IMR-90 (cell line): ENCODE data around the gene GSTT4. TPM values are rescaled to one million over a fixed set of nuclear protein-coding genes. Genes with fewer than 3 reads are reported as not detected.

Source experiments
- ATAC-seq: fragments of 200-7000 bp; cut with Tn5 transposase; 2 replicates; pipeline ENCODE4 v1.9.1; 2020; ENCODE audit warnings: low read depth, mild to moderate bottlenecking, moderate library complexity
- BruUV-seq: library from RNA; stranded (reverse); fragments of 400-500 nt; replicated peaks from 2 replicates; lab custom pipeline; 2021; lab: Mats Ljungman, UMichigan
- CTCF ChIA-PET: fragments of 300-600 bp; formaldehyde crosslinking; extraction: SDS; loops from one replicate; lab custom pipeline; 2021; ENCODE audit warnings: antibody characterized with exemption; lab: Yijun Ruan, JAX
- POLR2A ChIA-PET: fragments of 300-600 bp; sonication (Branson Sonifier 250); formaldehyde crosslinking; loops from one replicate; lab custom pipeline; 2022; ENCODE audit warnings: antibody characterized with exemption; ENCODE audit not compliant: unreplicated experiment; lab: Charles Lee
- DNase-seq: peaks from one replicate; pipeline ENCODE4 v3.0.0; 2013
- H2AFZ ChIP-seq: replicated peaks from 2 replicates; pipeline ENCODE3; 2013; ENCODE audit warnings: low read length, mild to moderate bottlenecking; ENCODE audit not compliant: poor library complexity
- H2AK5ac ChIP-seq: 2 replicates; pipeline ENCODE4 v1.6.1; 2013; ENCODE audit warnings: low read depth, low read length, inconsistent platforms
- H2AK9ac ChIP-seq: replicated peaks from 2 replicates; pipeline ENCODE3; 2013; ENCODE audit warnings: mild to moderate bottlenecking, low read depth, low read length, moderate library complexity; ENCODE audit not compliant: poor library complexity
- H2BK120ac ChIP-seq: 2 replicates; pipeline ENCODE4 v1.6.1; 2013; ENCODE audit warnings: low read depth, low read length, inconsistent platforms
- H2BK15ac ChIP-seq: 3 replicates; pipeline ENCODE4 v1.6.1; 2013; ENCODE audit warnings: low read depth, low read length, inconsistent platforms
- H2BK20ac ChIP-seq: 2 replicates; pipeline ENCODE4 v1.6.1; 2013; ENCODE audit warnings: low read depth, mild to moderate bottlenecking, inconsistent platforms, low read length, moderate library complexity
- H2BK5ac ChIP-seq: 2 replicates; pipeline ENCODE4 v1.6.1; 2013; ENCODE audit warnings: mild to moderate bottlenecking, low read depth, low read length, inconsistent platforms; ENCODE audit not compliant: poor library complexity, severe bottlenecking
- H3K14ac ChIP-seq: replicated peaks from 2 replicates; pipeline ENCODE4 v1.6.1; 2013; ENCODE audit warnings: low read depth, low read length, inconsistent platforms
- H3K18ac ChIP-seq: 2 replicates; pipeline ENCODE4 v1.6.1; 2013; ENCODE audit warnings: low read depth, low read length, control low read depth
- H3K23ac ChIP-seq: 2 replicates; pipeline ENCODE4 v1.6.1; 2013; ENCODE audit warnings: low read depth, low read length, inconsistent platforms
- H3K27ac ChIP-seq: 2 replicates; pipeline ENCODE4 v1.5.1; 2013; ENCODE audit warnings: mild to moderate bottlenecking, control low read depth, low read length; ENCODE audit not compliant: insufficient read depth
- H3K27me3 ChIP-seq: 2 replicates; pipeline ENCODE4 v1.6.1; 2013; ENCODE audit warnings: low read length; ENCODE audit not compliant: control insufficient read depth, insufficient read depth
- H3K36me3 ChIP-seq: 2 replicates; pipeline ENCODE4 v1.6.1; 2013; ENCODE audit warnings: low read length, mixed read lengths; ENCODE audit not compliant: control insufficient read depth, insufficient read depth
- H3K4ac ChIP-seq: 2 replicates; pipeline ENCODE4 v1.6.1; 2013; ENCODE audit warnings: low read depth, low read length, inconsistent platforms
- H3K4me1 ChIP-seq: 2 replicates; pipeline ENCODE4 v1.6.1; 2013; ENCODE audit warnings: low read length, mixed read lengths; ENCODE audit not compliant: control insufficient read depth, insufficient read depth
- H3K4me2 ChIP-seq: 2 replicates; pipeline ENCODE4 v1.6.1; 2013; ENCODE audit warnings: low read depth, mild to moderate bottlenecking, control low read depth, low read length, moderate library complexity
- H3K4me3 ChIP-seq: 2 replicates; pipeline ENCODE4 v1.5.1; 2013; ENCODE audit warnings: low read depth, mild to moderate bottlenecking, control low read depth, low read length, moderate library complexity; ENCODE audit not compliant: insufficient read depth
- H3K56ac ChIP-seq: 2 replicates; pipeline ENCODE4 v1.6.1; 2013; ENCODE audit warnings: low read length, inconsistent platforms; ENCODE audit not compliant: insufficient read depth; ENCODE audit errors: extremely low read depth
- H3K79me1 ChIP-seq, 2 experiments: 2 replicates each; pipeline ENCODE4 v1.6.1; 2013; ENCODE audit warnings: low read length in 2 of 2, inconsistent platforms in 1 of 2, low read depth in 1 of 2
- H3K9ac ChIP-seq: 2 replicates; pipeline ENCODE4 v1.6.1; 2013; ENCODE audit warnings: low read depth, low read length, control low read depth
- H3K9me1 ChIP-seq: 2 replicates; pipeline ENCODE4 v1.6.1; 2013; ENCODE audit warnings: low read length, inconsistent platforms; ENCODE audit not compliant: insufficient read depth
- H3K9me3 ChIP-seq: 2 replicates; pipeline ENCODE4 v1.6.1; 2013; ENCODE audit warnings: low read length; ENCODE audit not compliant: control insufficient read depth, insufficient read depth
- H4K20me1 ChIP-seq: 2 replicates; pipeline ENCODE4 v1.6.1; 2013; ENCODE audit warnings: low read length, inconsistent platforms; ENCODE audit not compliant: insufficient read depth
- H4K5ac ChIP-seq: 2 replicates; pipeline ENCODE4 v1.6.1; 2013; ENCODE audit warnings: mild to moderate bottlenecking, low read depth, low read length, control low read depth
- H4K8ac ChIP-seq, 2 experiments: 2 replicates each; pipeline ENCODE4 v1.6.1; 2013; ENCODE audit warnings: low read depth in 2 of 2, low read length in 2 of 2, control low read depth in 1 of 2, inconsistent platforms in 1 of 2
- H4K91ac ChIP-seq: 2 replicates; pipeline ENCODE4 v1.6.1; 2013; ENCODE audit warnings: low read depth, low read length, inconsistent platforms; ENCODE audit not compliant: insufficient read depth
- CHD1 ChIP-seq: IDR thresholded peaks from 2 replicates; pipeline ENCODE4 v1.6.1; 2012; ENCODE audit warnings: low read depth, low read length, improper control_type of control experiment
- NFE2L2 ChIP-seq: fragments of 150-350 bp; IDR thresholded peaks from 2 replicates; pipeline ENCODE4 v1.6.1; 2016; ENCODE audit warnings: low read depth, mild to moderate bottlenecking, low read length
- RAD21 ChIP-seq: IDR thresholded peaks from 2 replicates; pipeline ENCODE4 v1.6.1; 2012; ENCODE audit warnings: low read length, improper control_type of control experiment
- RCOR1 ChIP-seq: IDR thresholded peaks from 2 replicates; pipeline ENCODE4 v1.6.1; 2012; ENCODE audit warnings: mild to moderate bottlenecking, low read length, improper control_type of control experiment; ENCODE audit not compliant: insufficient replicate concordance
- SMC3 ChIP-seq: fragments of 150-350 bp; IDR thresholded peaks from 2 replicates; pipeline ENCODE4 v1.6.1; 2016; ENCODE audit warnings: low read depth, mild to moderate bottlenecking, antibody characterized with exemption, low read length, moderate library complexity
- WGBS, 2 experiments: methylation state at CpG; one replicate each; pipeline versions ENCODE4 v1.1.5 to v1.1.7; 2013; ENCODE audit warnings: missing lambda C conversion rate in 2 of 2; ENCODE audit not compliant: insufficient read length in 1 of 2; ENCODE audit errors: extremely low coverage in 2 of 2; 5-methylcytosine and 5-hydroxymethylcytosine counted together
- dilution Hi-C: fragments of 300-500 bp; cut with HindIII; formaldehyde crosslinking; loops from one replicate; pipeline ENCODE4 v1.14.3; 2018; ENCODE audit warnings: low sequenced_read_pairs; ENCODE audit not compliant: unreplicated experiment
- in situ Hi-C: fragments of 300-500 bp; cut with MboI; formaldehyde crosslinking; loops from 3 replicates; pipeline ENCODE4 v1.14.3; 2019; ENCODE audit warnings: low sequenced_read_pairs, inconsistent platforms, mixed read lengths
- intact Hi-C: fragments of 100-400 bp; cut with micrococcal nuclease; formaldehyde crosslinking; loops from 2 replicates; pipeline ENCODE4 v1.10.0; 2022
- polyA plus RNA-seq, 3 experiments: library from polyadenylated mRNA; depleted of rRNA; stranded (reverse); fragments of >200 nt; gene quantifications; 2 replicates each; pipeline ENCODE4 v1.2.3, GENCODE V29; 2012; ENCODE audit warnings: low replicate concordance in 1 of 3
- total RNA-seq: library from RNA; depleted of rRNA; stranded (reverse); fragments of >200 nt; gene quantifications from 2 replicates; pipeline ENCODE4 v1.2.3, GENCODE V29; 2012

Gene GSTT4
- total and polyA plus RNA-seq, 2 of the 4 experiments (the other 2 are of a cell fraction) = not detected

- POLR2A ChIA-PET = no interaction called here
- Histone ChIP-seq H4K91ac (no peak overlapping the region), H3K4me1 (no peaks in the 10 kb centered on the region), H4K8ac (no peak overlapping the region), H3K9me3 (no peaks in the 10 kb centered on the region), H2BK120ac (no peak overlapping the region), H3K9ac (no peak overlapping the region), H3K27ac (no peak overlapping the region), H2AK9ac (no peak overlapping the region), H3K79me1 (peaks cover 39 to 59% of the 10 kb centered on the region in 2 experiments), H2AK5ac (no peak overlapping the region), H2BK20ac (no peak overlapping the region), H2BK5ac (no peak overlapping the region), H3K14ac (no peak overlapping the region), H3K18ac (no peak overlapping the region), H2AFZ (no peak overlapping the region), H2BK15ac (no peak overlapping the region), H3K23ac (no peak overlapping the region), H3K56ac (no peak overlapping the region), H3K9me1 (no peaks in the 10 kb centered on the region), H3K4me2 (no peak overlapping the region), H3K4me3 (no peak overlapping the region), H3K27me3 (no peaks in the 10 kb centered on the region), H3K36me3 (peaks cover 3% of the 10 kb centered on the region; the same call in 1 of the 2 replicates), H4K5ac (no peak overlapping the region), H3K4ac (no peak overlapping the region), H4K20me1 (peaks cover 21% of the 10 kb centered on the region)
- dilution Hi-C loops = no loop called here
- in situ Hi-C loops = no loop called here
- CTCF ChIA-PET = no interaction called here
- TF ChIP-seq RCOR1 (no peak), CHD1 (no peak), NFE2L2 (no peak), RAD21 (no peak), SMC3 (no peak)
- ATAC-seq (no peak), DNase-seq (no peak)
- intact Hi-C loops = no loop called here
- no TSS peak for BruUV-seq
- WGBS, 2 experiments = no CpG with 5 or more reads among the region's 6 CpGs
Measured at GRCh38 chr22:24025475-24025874, 20.2 kb upstream of the GSTT4 start.
